PFSK-1 (cell line): Measurements from ENCODE around the gene LHX4.

ENCODE experiments used
- FOXP2 ChIP-seq: optimal IDR thresholded peaks from 2 replicates; pipeline ENCODE3; 2011; ENCODE audit warnings: borderline replicate concordance, control low read depth, inconsistent platforms; ENCODE audit not compliant: insufficient read depth; ENCODE audit errors: extremely low read length, extremely low read depth
- POLR2AphosphoS5 ChIP-seq: IDR thresholded peaks from 2 replicates; pipeline ENCODE4 v1.6.1; 2012; ENCODE audit warnings: low read depth, mild to moderate bottlenecking, control low read depth, low read length, moderate library complexity
- REST ChIP-seq, 2 experiments: IDR thresholded peaks; 2 replicates each; pipeline versions ENCODE4 v1.6.1 to v1.8.0; 2011 to 2012; ENCODE audit warnings: low read depth in 2 of 2, low read length in 2 of 2, control low read depth in 1 of 2, inconsistent platforms in 1 of 2, mild to moderate bottlenecking in 1 of 2, moderate library complexity in 1 of 2; ENCODE audit not compliant: insufficient read depth in 1 of 2
- SIN3A ChIP-seq: IDR thresholded peaks from 2 replicates; pipeline ENCODE4 v1.6.1; 2012; ENCODE audit warnings: mild to moderate bottlenecking, low read length, moderate library complexity, borderline replicate concordance; ENCODE audit not compliant: insufficient read depth
- TAF1 ChIP-seq: IDR thresholded peaks from 2 replicates; pipeline ENCODE4 v1.6.1; 2012; ENCODE audit warnings: low read length, control low read depth, borderline replicate concordance; ENCODE audit not compliant: insufficient read depth

LHX4 gene

DNA sequence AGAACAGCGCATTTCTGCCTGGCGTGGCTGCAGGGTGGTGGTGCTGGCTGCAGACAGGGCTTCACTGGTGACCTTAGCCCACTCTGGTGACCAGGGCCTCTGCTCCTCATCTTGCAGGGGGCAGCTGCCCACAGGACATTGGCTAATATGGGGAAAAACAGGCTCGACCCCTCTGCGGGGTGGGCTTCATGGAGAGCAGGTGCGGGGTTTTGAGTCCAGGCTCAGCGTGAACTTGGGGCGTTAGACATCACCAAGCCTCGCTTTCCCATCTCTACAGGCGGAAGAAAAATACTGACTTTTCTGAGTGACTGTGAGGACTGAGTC lies 24.4 kb downstream of the LHX4 start:
- TF ChIP-seq SIN3A (no peak), REST (IDR thresholded peaks at IDR 0.05; ENCODE audit: insufficient read depth in 1 of 2, low read depth in 2 of 2, low read length in 2 of 2) (no peak), TAF1 (no peak), POLR2AphosphoS5 (no peak), FOXP2 (no peak)

- no peak for TF ChIP-seq POLR2AphosphoS5
- TF ChIP-seq REST (IDR thresholded peaks at IDR 0.05; ENCODE audit: insufficient read depth in 1 of 2, low read depth in 2 of 2, low read length in 2 of 2): no peak
- TF ChIP-seq SIN3A: no peak
- TF ChIP-seq TAF1: no peak
- TF ChIP-seq FOXP2: no peak
Measured at GRCh38 chr1:180254854-180255253, 24.8 kb downstream of the LHX4 start.

DNA sequence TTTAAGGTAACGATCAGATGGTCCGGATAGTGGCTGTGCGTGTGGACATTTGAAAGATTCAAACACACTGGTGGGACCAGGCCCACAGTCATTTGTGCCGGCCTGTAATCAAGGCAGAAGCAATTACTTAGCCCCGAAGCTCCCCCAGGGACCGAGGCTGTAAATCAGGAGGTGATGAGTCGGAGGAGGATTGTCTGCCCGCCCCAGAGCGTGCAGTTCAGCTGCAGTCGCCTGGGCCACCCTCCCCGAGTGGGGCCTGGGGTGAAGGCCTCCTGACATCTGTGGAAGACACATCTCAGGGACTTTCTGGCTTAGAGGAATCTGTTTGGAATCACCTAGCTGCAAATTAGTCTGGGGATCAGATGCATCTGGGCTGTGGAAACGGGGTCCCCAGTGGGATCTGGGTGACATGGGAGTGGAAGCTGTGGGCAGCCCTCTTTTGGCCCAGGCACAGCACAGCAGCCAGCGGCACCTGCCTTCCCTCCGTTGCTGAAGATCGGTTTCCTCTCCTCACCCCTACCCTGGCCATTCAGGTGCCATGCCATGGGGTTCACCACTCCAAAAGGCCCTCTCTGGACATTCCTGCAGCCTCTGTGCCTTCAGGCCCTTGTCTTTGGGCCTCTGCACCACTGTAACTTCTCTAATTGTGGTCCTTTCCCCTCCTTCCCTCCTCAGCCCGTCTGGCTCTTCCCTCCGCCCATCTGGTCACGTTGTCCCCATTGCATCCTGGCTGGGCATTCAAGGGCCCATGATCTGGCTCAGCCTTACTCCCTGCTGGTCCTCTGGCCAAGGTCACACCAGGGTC lies 25.7 kb downstream of the LHX4 start:
- no peak for TF ChIP-seq POLR2AphosphoS5
- TF ChIP-seq FOXP2: no peak
- TF ChIP-seq TAF1: no peak
- TF ChIP-seq REST (IDR thresholded peaks at IDR 0.05; ENCODE audit: insufficient read depth in 1 of 2, low read depth in 2 of 2, low read length in 2 of 2): no peak
- no peak for TF ChIP-seq SIN3A

GRCh38 chr1:180256341-180257027 lies 26.4 kb downstream of the LHX4 start:
- TF ChIP-seq POLR2AphosphoS5 (no peak), TAF1 (no peak), SIN3A (no peak), FOXP2 (no peak), REST (IDR thresholded peaks at IDR 0.05; ENCODE audit: insufficient read depth in 1 of 2, low read depth in 2 of 2, low read length in 2 of 2) (no peak)
